ENCODE data around the gene LRCH1. TPM values are rescaled to one million over a fixed set of nuclear protein-coding genes. Genes with fewer than 3 reads are reported as not detected.

LRCH1 gene
- polyA plus RNA-seq, 1 of the 3 experiments (the other 2 are of a cell fraction): 5.5 TPM

GRCh38 chr13:46605825-46606554 is 53.0 kb downstream of the LRCH1 start:
- CTCF ChIA-PET: no interaction called here
- Histone ChIP-seq H3K79me2 (ENCODE audit: insufficient read depth) (peaks cover 87% of the 10 kb centered on the region), H3K36me3 (replicated peaks in 1 of 2; ENCODE audit: control insufficient read depth in 1 of 2, insufficient read depth in 2 of 2, low read length in 1 of 2) (no peaks in the 10 kb centered on the region)

GRCh38 chr13:46606970-46607369 is 54.0 kb downstream of the LRCH1 start:
- Histone ChIP-seq H3K27ac (ENCODE audit: low read depth in 2 of 2, low read length in 1 of 2) (no peak overlapping the region), H3K9me3 (no peaks in the 10 kb centered on the region), H3K4me2 (no peak overlapping the region), H2AFZ (ENCODE audit: low read depth) (no peak overlapping the region), H4K20me1 (ENCODE audit: insufficient read depth) (peaks cover 47% of the 10 kb centered on the region), H3K9me2 (no peaks in the 10 kb centered on the region), H3F3A (replicated peaks; ENCODE audit: insufficient read depth) (no peaks in the 10 kb centered on the region), H3K9ac (no peak overlapping the region), H3K36me3 (replicated peaks in 1 of 2; ENCODE audit: control insufficient read depth in 1 of 2, insufficient read depth in 2 of 2, low read length in 1 of 2) (no peaks in the 10 kb centered on the region), H3K4me3 (ENCODE audit: low read depth in 2 of 2, low read length in 1 of 2) (no peak overlapping the region), H3K79me2 (ENCODE audit: insufficient read depth) (peaks cover 85% of the 10 kb centered on the region), H3K27me3 (ENCODE audit: insufficient read depth) (no peaks in the 10 kb centered on the region), H3K4me1 (ENCODE audit: control insufficient read depth in 1 of 2, insufficient read depth in 2 of 2, low read depth in 1 of 2, low read length in 1 of 2) (peaks cover 8 to 17% of the 10 kb centered on the region in 2 experiments; a peak in 2 of 4 replicates)
- CTCF ChIA-PET: interaction anchor here (2.0 kb wide), 1 partner anchor 11 kb away, joined by 5 read pairs; no protein-coding TSS in a partner anchor
- TF ChIP-seq FOSL2 (IDR thresholded peaks at IDR 0.05; ENCODE audit: borderline replicate concordance, low read depth): no peak
- no peak for TF ChIP-seq MEF2A (IDR thresholded peaks at IDR 0.05; ENCODE audit: borderline replicate concordance, low read depth)
- TF ChIP-seq ZBTB33 (IDR thresholded peaks at IDR 0.05; ENCODE audit: borderline replicate concordance, low read depth): no peak
- no peak for TF ChIP-seq IRF3 (IDR thresholded peaks at IDR 0.05; ENCODE audit: low read depth, low read length)
- no peak for TF ChIP-seq FOXM1 (IDR thresholded peaks at IDR 0.05; ENCODE audit: low read depth)
- no peak for TF ChIP-seq SMC3 (IDR thresholded peaks at IDR 0.05; ENCODE audit: low read depth, low read length)
- no peak for TF ChIP-seq CTCF (IDR thresholded peaks at IDR 0.05)
- TF ChIP-seq JUND (IDR thresholded peaks at IDR 0.05): no peak
- TF ChIP-seq NRF1 (IDR thresholded peaks at IDR 0.05; ENCODE audit: low read depth, low read length): no peak
- TF ChIP-seq POLR2AphosphoS5 (IDR thresholded peaks at IDR 0.05; ENCODE audit: low read depth, low read length): no peak
- no peak for TF ChIP-seq EP300 (IDR thresholded peaks at IDR 0.05; ENCODE audit: borderline replicate concordance in 1 of 2, low read depth in 1 of 2, low read length in 1 of 2)
- TF ChIP-seq GATA2 (CRISPR knock-in tag; IDR thresholded peaks at IDR 0.05): no peak
- TF ChIP-seq MXI1 (IDR thresholded peaks at IDR 0.05; ENCODE audit: low read depth, low read length): no peak
- no peak for TF ChIP-seq PBX3 (IDR thresholded peaks at IDR 0.05)
- no peak for TF ChIP-seq CHD2 (IDR thresholded peaks at IDR 0.05; ENCODE audit: low read length, partially characterized antibody)
- POLR2A ChIA-PET: no interaction called here
- no peak for DNase-seq
- WGBS (ENCODE audit: low lambda C conversion rate): 92% methylated on average over 3 of the region's 3 CpGs

More at GRCh38 chr13:46605825-46606554, 53.0 kb downstream of the LRCH1 start:
- H3F3A ChIP-seq (replicated peaks; ENCODE audit: insufficient read depth): no peaks in the 10 kb centered on the region
- peaks cover 55% of the 10 kb centered on the region for H4K20me1 ChIP-seq (ENCODE audit: insufficient read depth)
- TF ChIP-seq EZH2phosphoT487 (IDR thresholded peaks at IDR 0.05; ENCODE audit: borderline replicate concordance, low read depth) (no peak), GATA2 (CRISPR knock-in tag; IDR thresholded peaks at IDR 0.05) (no peak)
- H3K27ac ChIP-seq (ENCODE audit: low read depth in 2 of 2, low read length in 1 of 2): no peak overlapping the region
- POLR2A ChIA-PET: no interaction called here
- no peaks in the 10 kb centered on the region for H3K9me3 ChIP-seq
- no peak overlapping the region for H3K9ac ChIP-seq
- H3K27me3 ChIP-seq (ENCODE audit: insufficient read depth): no peaks in the 10 kb centered on the region
- peaks cover 12 to 17% of the 10 kb centered on the region in 2 experiments; a peak in 2 of 4 replicates for H3K4me1 ChIP-seq (ENCODE audit: control insufficient read depth in 1 of 2, insufficient read depth in 2 of 2, low read depth in 1 of 2, low read length in 1 of 2)
- H3K4me2 ChIP-seq: no peak overlapping the region
- H2AFZ ChIP-seq (ENCODE audit: low read depth): no peak overlapping the region
- H3K9me2 ChIP-seq: no peaks in the 10 kb centered on the region
- no peak for DNase-seq
- 86% methylated on average over 3 of the region's 3 CpGs for WGBS (ENCODE audit: low lambda C conversion rate)
- H3K4me3 ChIP-seq (ENCODE audit: low read depth in 2 of 2, low read length in 1 of 2): no peak overlapping the region

Measured in SK-N-SH (cell line).